Renal pelvis (tissue), 4 donors: ENCODE data around the gene CDC14B. TPM values are rescaled to one million over a fixed set of nuclear protein-coding genes. Genes with fewer than 3 reads are reported as not detected.
"Not testable (repeated sequence)": the region's sequence is repeated elsewhere in the genome, so short reads cannot be mapped to it uniquely, and the experiment has no call there.

Experiments used
- DNase-seq: peaks from one replicate; pipeline ENCODE4 v3.0.0-alpha.2; 2013
- polyA plus RNA-seq, 3 donors: library from polyadenylated mRNA; unstranded; fragments of 120-200 nt; gene quantifications; one replicate each; pipeline ENCODE4 v1.2.1, GENCODE V29; 2013; ENCODE audit not compliant: insufficient read length in 3 of 3

The CDC14B gene
- polyA plus RNA-seq, 3 donors = 22.7 to 28.7 (median 27.9) TPM

- DNase-seq = no peak
These were observed 19.1 kb upstream of the CDC14B start for GRCh38 chr9:96638606-96639364.

- DNase-seq = no peak
These were observed 16.7 kb upstream of the CDC14B start for GRCh38 chr9:96636368-96636767.

DNA sequence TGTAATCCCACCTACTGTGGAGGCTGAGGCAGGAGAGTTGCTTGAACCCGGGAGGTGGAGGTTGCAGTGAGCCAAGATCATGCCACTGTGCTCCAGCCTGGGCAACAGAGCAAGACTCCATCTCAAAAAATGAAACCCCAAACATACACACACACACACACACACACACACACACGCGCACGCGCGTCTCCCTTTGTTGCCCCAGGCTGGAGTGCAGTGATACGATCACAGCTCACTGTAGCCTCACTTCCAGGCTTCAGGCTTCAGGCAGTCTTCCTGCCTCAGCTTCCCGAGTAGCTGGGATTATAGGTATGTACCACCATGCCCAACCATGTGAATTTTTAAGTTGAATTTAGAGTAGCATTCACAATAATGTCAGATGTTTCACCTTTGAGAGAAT is 13.9 kb upstream of the CDC14B start:
- DNase-seq = not testable (repeated sequence)

DNA sequence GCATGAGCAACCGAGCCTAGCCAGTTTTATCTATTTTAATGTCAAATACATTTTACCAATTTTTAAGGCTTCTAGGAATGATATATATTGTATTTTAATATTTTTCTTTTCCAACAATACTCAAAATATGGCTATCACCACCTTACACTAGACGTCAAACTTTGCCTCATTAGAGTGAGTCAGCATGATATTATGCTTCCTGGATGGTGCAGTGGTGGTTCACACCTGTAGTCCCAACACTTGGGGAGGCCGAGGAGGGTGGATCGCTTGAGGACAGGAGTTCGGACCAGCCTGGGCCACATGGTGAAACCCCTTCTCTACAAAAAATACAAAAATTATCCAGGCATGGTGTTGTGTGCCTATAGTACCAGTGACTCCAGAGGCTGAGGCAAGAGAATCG is 7.3 kb upstream of the CDC14B start:
- no peak for DNase-seq

- no peak for DNase-seq
These were observed 2.0 kb upstream of the CDC14B start for GRCh38 chr9:96621618-96622017.

GRCh38 chr9:96620832-96621269 is 1.2 kb upstream of the CDC14B start:
- DNase-seq = no peak

- no peak for DNase-seq
These were observed 505 bp upstream of the CDC14B start for GRCh38 chr9:96620181-96620514.

GRCh38 chr9:96619124-96619465 is 548 bp downstream of the CDC14B start:
- no peak for DNase-seq

DNA sequence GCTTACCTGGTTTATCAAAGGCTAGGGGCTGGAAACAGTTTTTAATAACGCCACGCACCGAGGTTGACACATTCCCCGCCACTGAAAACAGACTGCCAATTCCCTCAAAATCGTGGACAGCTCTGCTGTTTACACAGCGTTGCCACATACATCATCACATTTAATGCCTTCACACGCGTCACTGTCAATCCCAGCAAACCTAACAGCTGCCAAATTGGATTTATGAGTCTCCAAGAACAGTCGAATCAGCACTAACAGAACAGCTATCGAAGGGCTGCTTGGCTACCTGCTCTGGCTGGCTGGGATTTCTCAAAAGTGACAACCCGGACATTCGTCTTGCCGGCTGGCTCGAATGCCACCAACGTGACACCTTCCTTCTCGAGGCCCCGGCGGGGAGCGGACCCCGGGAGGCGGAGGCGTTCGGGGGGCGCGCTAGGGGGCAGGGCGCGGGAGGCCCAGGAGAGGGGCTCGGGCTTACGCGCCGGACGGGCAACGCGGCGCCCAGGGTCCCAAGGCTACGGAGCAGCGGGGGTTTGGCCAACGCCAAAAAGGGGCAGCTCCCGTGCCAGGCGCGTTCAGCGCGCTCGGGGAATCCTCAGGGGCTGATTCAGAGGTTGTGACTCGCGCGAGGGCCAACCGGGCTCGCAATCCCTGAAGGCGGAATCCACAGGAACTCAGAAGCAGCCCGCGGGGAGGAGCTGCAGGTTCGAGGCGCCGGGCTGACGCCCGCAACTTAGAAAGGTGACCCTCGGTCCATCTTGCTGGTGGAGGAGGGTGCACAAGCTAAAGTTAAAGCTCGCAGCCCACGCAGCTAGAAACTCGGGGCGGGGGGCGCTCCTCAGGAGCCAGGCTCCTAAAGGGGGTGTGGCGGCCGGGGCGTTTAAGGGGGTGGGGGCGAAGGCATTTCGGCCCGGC is 1.2 kb downstream of the CDC14B start:
- DNase-seq = peak; percentile 35

GRCh38 chr9:96617439-96618185 is 2.0 kb downstream of the CDC14B start:
- DNase-seq = no peak

- DNase-seq = peak; percentile 40
These were observed 2.7 kb downstream of the CDC14B start for GRCh38 chr9:96616817-96617438.

DNA sequence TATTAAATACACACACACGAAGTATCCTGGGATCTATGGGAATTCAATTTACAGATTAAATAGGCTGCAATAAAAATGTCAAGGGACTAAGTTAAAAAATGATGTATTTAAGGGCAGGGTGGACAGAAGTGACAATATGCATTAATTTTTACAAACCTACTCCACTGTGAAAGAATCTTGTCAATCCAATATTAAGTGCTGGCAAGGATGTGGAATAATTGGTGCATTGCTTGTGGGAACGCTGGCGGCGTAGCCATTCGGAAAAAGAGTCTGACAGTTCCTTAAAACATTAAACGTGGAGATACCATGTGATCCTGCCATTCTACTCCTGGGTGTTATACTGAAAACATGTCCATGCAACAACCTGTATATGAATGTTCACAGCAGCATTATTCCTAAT is 4.2 kb downstream of the CDC14B start:
- DNase-seq = no peak

- not testable (repeated sequence) for DNase-seq
These were observed 5.0 kb downstream of the CDC14B start for GRCh38 chr9:96614664-96615063.

DNA sequence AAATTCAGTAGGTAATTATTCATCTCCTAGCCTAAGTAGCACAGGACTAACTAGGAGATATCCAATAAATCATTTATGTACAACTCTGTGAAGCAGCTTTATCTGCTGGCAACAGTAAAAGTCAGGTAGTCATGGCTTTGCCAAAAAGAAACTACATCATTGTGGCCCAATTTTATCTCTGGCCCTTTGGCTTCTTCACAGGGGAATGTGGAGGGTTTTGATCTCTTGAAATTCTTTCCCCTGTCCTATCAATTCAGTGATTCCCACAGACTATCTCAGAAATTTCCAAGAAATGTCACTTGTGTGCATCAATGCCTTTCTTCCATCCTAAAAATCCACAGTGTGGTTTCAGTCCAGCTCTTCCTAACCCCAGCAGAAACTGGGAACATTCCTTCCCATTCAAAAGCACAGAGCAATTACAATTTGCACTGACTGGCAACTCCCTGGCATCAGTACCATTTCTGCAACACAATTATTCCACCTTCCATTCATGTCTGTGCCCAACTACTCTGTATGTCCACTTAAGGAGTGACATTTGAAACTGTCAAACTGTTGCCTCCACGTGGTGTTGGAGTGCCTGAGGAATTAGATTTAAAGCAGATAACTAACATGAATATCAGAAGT is 6.6 kb downstream of the CDC14B start:
- no peak for DNase-seq

GRCh38 chr9:96612105-96612965 is 7.3 kb downstream of the CDC14B start:
- DNase-seq = peak; percentile 12

GRCh38 chr9:96611302-96611701 is 8.3 kb downstream of the CDC14B start:
- DNase-seq = no peak

GRCh38 chr9:96609732-96610131 is 9.9 kb downstream of the CDC14B start:
- DNase-seq = no peak

GRCh38 chr9:96607971-96608370 is 11.7 kb downstream of the CDC14B start:
- no peak for DNase-seq

- DNase-seq = no peak
These were observed 14.3 kb downstream of the CDC14B start for GRCh38 chr9:96605328-96605727.

- no peak for DNase-seq
These were observed 15.7 kb downstream of the CDC14B start for GRCh38 chr9:96604004-96604319.
